A549 (cell line): ENCODE data around the gene CELSR1.

Experiments
- FOSL2 ChIP-seq, 2 experiments: fragments of 450-650 bp in 1 of 2; fragments of >200 bp in 1 of 2; sonication (Bioruptor Twin) in 1 of 2; formaldehyde crosslinking; IDR thresholded peaks; 2 replicates each; pipeline versions ENCODE4 v1.5.0 to v1.6.1; 2016 to 2020; ENCODE audit warnings: mild to moderate bottlenecking in 1 of 2, moderate library complexity in 1 of 2
- PBX3 ChIP-seq: IDR thresholded peaks from 2 replicates; pipeline ENCODE4 v1.6.1; 2012

- TF ChIP-seq FOSL2 (IDR thresholded peaks at IDR 0.05) (no peak), FOSL2 (CRISPR knock-in tag; IDR thresholded peaks at IDR 0.05) (no peak), PBX3 (no peak)
These were observed 93.0 kb downstream of the CELSR1 start for GRCh38 chr22:46444390-46444854.
